Pulmonary artery endothelial cell (primary cell): ENCODE results near the gene ULK4. TPM values are rescaled to one million over a fixed set of nuclear protein-coding genes. Genes with fewer than 3 reads are reported as not detected.
"Not testable (repeated sequence)": the region's sequence is repeated elsewhere in the genome, so short reads cannot be mapped to it uniquely, and the experiment has no call there.

Experiments
- DNase-seq: peaks from one replicate; pipeline ENCODE4 v3.0.0-alpha.2; 2011; ENCODE audit warnings: low read depth, low spot score
- total RNA-seq: library from RNA; depleted of rRNA; stranded (reverse); fragments of >200 nt; gene quantifications from 2 replicates; pipeline ENCODE4 v1.2.3, GENCODE V29; 2014

Gene ULK4
- 6.5 and 8.7 TPM in 2 replicates for total RNA-seq

GRCh38 chr3:41961751-41962679, at the start of gene ULK4:
ULK4 (minus strand) TSS chr3:41962103; CDS start chr3:41954759, 7,344 bp downstream.
- peak; percentile 100 for DNase-seq

DNA sequence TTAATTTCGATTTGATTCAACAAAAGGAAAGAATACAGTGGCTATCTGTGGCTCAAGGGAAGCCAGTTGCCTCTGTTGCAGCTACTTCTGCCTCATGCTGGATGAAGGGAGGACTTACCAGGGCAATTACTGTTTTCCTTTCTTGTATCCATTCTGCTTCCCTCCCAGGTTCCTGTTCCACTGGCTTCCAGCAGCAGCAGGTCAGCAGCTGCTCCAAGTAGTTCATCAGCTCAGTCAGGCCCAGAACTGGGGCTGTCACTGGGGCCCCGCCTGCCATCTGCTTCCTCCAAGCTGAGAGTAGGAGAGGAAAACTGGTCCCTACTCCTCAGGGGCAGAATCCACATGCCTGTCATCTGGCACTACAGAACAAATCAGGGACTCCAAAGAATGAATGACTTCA, 48.6 kb upstream of the ULK4 start:
- no peak for DNase-seq

GRCh38 chr3:42009456-42009855, 47.6 kb upstream of the ULK4 start:
- no peak for DNase-seq

DNA sequence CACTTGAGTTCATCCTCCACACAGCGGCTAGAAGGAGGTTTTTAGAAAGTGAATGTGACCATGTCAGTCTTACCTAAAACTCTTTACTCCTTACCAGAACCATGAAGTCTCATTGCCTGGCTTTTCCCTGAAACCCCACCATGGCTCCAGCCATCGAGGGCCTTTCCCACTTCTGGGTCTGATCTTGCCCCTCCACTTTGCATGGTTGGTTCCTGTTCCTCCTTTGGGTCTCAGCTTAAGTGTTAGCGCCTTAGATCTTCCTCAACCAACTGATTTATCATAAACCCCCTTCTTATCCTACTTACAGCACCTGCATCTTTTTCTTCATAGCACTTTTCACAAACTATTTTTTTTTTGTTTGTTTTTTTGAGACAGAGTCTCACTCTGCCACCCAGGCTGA, 45.9 kb upstream of the ULK4 start:
- no peak for DNase-seq

- no peak for DNase-seq
Measured at GRCh38 chr3:42005401-42005800, 43.5 kb upstream of the ULK4 start.

DNA sequence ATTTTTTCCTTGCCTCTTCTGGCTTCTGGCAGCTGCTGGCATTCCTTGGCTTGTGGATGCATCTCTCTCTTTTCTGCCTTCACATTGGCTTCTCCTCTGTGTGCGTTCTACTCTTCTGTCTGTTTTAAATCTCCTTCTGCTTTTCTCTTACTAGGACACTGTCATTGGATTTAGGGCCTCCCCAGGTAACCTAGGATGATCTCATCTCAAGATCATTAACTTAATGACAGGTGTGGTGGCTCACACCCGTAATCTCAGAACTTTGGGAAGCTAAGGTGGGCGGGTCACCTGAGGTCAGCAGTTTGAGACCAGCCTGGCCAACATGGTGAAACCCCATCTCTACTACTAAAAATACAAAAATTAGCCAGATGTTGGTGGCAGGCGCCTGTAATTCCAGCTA, 40.9 kb upstream of the ULK4 start:
- no peak for DNase-seq

- no peak for DNase-seq
Measured at GRCh38 chr3:42001777-42002176, 39.9 kb upstream of the ULK4 start.

DNA sequence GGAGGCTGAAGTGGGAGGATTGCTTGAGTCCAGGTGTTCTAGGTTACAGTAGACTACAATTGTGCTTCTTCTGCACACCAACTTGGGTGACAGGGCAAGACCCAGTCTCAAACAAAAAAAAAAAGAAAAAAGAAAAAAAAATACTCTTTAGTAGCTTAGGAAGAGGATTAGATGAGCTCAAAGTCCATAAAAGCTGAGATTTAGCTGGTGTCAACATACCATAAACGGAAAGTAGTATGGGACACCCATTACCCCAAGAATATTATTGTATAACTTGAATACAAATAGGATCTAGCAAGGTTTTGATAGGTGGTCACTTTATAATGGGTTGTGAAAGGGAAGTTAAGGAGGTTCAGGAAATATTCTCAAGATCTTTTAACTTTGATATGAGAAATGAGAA, 38.0 kb upstream of the ULK4 start:
- no peak for DNase-seq

- DNase-seq, result no peak
Measured at GRCh38 chr3:41997702-41998550, 36.0 kb upstream of the ULK4 start.

- DNase-seq, result no peak
Measured at GRCh38 chr3:41991437-41991836, 29.5 kb upstream of the ULK4 start.

GRCh38 chr3:41989518-41989917, 27.6 kb upstream of the ULK4 start:
- no peak for DNase-seq

DNA sequence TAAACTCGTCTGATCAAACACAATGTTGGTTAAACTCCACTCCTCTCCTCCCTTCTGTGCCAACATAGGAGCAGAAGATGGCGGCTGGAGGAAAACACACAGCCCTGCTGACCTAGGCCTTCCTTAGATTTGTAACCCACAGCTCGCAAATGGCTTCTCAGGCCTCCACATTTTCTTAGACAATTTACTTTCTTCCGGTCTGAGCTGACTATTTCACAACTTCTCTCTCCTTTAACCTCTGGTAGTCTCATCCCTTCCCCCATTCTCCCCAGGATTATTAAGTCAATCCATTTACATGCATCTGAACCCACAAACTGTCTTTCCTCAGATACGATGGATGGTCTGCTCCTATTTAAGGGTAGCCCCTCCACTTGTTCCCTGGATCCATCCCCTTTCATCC, 25.7 kb upstream of the ULK4 start:
- no peak for DNase-seq

- no peak for DNase-seq
Measured at GRCh38 chr3:41986561-41986960, 24.7 kb upstream of the ULK4 start.

DNA sequence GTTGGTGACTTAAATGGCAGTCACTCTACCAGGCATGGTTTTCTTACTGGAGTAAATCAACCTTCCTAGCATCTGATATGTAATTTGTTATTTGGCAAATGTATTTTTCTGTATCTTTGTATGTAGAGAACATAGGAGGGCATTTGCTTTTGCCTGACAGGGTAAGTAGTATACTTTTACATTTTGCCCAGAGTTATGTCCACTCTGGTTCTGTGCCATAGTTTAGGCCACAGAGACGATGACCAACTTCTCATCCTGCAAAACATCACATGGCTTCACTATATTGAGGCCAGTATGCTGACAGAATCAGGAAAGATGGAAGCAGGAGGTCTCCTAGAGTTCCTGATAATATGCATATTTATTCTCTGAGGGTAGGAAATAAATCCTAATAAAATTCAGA, 23.1 kb upstream of the ULK4 start:
- no peak for DNase-seq

DNA sequence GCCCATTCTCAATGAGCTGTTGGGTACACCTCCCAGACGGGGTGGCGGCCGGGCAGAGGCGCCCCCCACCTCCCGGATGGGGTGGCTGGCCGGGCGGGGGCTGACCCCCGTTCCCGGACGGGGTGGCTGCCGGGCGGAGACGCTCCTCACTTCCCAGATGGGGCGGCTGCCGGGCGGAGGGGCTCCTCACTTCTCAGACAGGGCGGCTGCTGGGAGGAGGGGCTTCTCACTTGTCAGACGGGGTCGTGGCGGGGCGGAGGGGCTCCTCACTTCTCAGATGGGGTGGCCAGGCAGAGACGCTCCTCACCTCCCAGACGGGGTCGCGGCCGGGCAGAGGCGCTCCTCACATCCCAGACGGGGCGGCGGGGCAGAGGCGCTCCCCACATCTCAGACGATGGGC, 21.2 kb upstream of the ULK4 start:
- not testable (repeated sequence) for DNase-seq

DNA sequence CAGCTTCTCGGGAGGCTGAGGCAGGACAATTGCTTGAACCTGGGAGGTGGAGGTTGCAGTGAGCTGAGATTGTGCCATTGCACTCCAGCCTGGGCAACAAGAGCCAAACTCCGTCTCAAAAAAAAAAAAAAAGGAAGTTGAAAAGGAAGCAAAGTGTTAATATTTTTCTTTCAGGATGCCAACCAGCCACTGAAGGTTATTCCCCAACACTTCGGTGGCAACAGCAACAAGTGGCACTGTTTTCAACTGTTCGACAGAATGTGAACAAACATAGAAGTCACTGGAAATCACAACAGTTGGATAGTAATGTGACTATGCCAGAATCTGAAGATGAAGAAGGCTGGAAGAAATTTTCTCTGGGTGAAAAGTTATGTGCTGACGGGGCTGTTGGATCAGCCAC, 15.5 kb upstream of the ULK4 start:
- not testable (repeated sequence) for DNase-seq

GRCh38 chr3:41975416-41976103, 13.7 kb upstream of the ULK4 start:
- DNase-seq, result peak; percentile 41

- no peak for DNase-seq
Measured at GRCh38 chr3:41974223-41974622, 12.3 kb upstream of the ULK4 start.

DNA sequence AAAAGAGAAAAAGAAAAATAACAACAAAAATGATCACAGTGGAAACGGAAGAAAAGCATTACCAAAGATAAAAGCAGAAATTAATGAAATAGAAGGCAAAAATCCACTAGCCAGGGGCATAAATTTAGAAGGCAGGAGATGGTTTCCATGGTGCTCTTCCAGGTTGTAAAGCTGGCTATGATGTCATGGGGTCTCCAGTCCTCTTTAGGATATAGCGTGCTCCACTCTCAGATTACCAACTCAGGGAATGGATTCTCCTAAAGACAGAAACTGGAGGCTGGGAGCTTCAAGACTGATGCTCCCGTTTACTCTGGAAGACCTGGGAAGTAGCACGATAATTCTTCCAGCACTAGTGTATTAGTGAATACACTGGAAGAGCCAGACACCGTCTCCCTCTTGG, 10.9 kb upstream of the ULK4 start:
- no peak for DNase-seq

- DNase-seq, result no peak
Measured at GRCh38 chr3:41966206-41966605, 4.3 kb upstream of the ULK4 start.

DNA sequence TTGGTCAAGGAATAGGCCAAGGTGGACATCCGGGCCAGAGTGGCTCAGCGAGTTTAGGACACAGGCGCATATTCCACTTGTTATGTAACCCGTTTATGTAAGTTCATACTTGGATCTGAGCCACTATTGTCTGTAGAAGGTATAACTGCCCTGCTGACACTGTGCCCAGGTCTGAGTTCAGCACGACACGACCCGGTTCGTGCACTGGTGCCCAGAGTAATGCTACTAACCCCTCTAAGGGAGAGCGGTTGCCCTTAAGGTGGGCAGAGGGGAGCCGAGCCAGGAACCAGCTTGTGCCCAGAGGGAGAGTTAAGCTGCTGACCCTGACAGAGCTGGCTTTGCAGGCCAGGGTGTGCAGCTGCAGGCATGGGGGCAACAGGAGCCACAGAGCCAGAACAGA, 1.9 kb upstream of the ULK4 start:
- DNase-seq, result no peak
